GM10266 (cell line): Measurements from ENCODE around the gene NMNAT2.
"Not testable (repeated sequence)": the region's sequence is repeated elsewhere in the genome, so short reads cannot be mapped to it uniquely, and the experiment has no call there.

Experiments
- DNase-seq: peaks from one replicate; pipeline ENCODE4 v3.0.0; 2012; ENCODE audit errors: extremely low spot score
- TF ChIP-seq, protein P1 (sequence below): IDR thresholded peaks from 2 replicates; pipeline ENCODE4 v1.5.1; 2012; ENCODE audit warnings: mild to moderate bottlenecking, low read depth; ENCODE audit not compliant: control insufficient read depth, insufficient read depth; ENCODE audit errors: missing control alignments

NMNAT2 gene

DNA sequence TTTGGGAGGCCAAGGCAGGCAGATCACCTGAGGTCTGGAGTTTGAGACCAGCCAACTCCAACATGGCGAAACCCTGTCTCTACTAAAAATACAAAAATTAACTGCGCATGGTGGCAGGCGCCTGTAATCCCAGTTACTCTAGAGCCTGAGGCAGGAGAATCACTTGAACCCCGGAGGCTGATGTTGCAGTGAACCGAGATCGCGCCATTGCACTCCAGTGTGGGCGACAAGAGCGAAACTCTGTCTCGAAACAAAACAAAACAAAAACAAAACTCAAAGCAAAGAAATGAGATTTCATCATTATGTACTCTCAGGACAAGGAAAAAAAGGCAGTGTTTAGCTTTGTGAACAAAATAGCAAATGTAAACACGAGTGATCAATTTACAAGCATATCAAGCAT is 171.1 kb downstream of the NMNAT2 start:
- TF ChIP-seq, protein P1, sequence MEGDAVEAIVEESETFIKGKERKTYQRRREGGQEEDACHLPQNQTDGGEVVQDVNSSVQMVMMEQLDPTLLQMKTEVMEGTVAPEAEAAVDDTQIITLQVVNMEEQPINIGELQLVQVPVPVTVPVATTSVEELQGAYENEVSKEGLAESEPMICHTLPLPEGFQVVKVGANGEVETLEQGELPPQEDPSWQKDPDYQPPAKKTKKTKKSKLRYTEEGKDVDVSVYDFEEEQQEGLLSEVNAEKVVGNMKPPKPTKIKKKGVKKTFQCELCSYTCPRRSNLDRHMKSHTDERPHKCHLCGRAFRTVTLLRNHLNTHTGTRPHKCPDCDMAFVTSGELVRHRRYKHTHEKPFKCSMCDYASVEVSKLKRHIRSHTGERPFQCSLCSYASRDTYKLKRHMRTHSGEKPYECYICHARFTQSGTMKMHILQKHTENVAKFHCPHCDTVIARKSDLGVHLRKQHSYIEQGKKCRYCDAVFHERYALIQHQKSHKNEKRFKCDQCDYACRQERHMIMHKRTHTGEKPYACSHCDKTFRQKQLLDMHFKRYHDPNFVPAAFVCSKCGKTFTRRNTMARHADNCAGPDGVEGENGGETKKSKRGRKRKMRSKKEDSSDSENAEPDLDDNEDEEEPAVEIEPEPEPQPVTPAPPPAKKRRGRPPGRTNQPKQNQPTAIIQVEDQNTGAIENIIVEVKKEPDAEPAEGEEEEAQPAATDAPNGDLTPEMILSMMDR, result no peak
- DNase-seq, result no peak

DNA sequence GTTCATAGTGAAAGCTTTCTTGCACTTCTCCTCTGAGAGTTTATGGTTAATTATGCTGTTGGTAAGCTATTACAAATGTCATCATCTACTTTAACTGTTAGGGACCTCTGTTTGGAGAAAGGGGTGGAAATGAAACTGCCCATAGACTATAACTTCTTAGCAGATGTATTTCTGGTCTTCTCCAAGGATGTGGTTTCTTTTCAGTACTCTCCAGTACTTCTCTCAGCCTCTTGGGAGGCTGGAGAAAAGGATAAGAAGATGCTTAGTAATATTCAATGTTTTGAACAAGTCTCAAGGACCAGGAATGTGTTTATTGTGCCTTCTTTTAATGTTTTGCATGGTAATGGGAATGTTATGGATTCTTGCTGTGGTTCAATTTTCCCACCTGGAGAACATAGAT is 171.7 kb downstream of the NMNAT2 start:
- TF ChIP-seq, protein P1, result no peak

DNA sequence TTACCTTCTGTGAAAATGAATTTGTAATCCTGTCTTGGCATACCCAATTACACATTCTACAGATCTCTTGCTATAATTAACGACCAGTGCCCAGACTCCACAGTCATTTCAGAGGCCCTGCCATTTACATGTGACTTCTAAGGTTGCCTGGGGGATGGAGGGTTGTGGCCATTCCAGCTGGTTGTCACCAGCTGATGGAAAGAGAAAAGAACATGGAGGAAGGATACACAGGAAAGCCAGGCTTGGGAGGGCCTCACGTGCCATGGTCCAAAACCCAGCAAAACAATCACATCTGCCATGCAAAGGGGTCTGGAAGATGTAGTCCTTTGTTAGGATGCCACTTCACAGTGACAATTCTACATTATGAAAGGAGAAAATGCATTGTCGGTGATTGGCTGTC is 172.8 kb downstream of the NMNAT2 start:
- TF ChIP-seq, protein P1, result no peak
- DNase-seq, result no peak

More for the DNA sequence above, 171.7 kb downstream of the NMNAT2 start:
- DNase-seq, result no peak

DNA sequence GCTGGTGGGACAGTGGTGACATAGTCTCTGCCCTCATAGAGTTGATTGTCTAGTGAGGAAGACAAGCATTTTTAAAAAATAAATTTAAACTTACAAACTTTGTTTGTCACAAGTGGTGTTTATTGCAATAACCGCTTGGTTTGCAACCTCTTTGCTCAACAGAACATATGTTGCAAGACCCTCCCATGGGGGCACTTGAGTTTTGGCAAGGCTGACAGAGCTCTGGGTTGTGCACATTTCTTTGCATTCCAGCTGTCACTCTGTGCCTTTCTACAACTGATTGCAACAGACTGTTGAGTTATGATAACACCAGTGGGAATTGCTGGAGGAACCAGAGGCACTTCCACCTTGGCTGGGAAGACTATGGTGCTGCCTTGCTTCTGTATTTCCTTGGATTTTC is 173.7 kb downstream of the NMNAT2 start:
- DNase-seq, result no peak
- TF ChIP-seq, protein P1, result no peak

DNA sequence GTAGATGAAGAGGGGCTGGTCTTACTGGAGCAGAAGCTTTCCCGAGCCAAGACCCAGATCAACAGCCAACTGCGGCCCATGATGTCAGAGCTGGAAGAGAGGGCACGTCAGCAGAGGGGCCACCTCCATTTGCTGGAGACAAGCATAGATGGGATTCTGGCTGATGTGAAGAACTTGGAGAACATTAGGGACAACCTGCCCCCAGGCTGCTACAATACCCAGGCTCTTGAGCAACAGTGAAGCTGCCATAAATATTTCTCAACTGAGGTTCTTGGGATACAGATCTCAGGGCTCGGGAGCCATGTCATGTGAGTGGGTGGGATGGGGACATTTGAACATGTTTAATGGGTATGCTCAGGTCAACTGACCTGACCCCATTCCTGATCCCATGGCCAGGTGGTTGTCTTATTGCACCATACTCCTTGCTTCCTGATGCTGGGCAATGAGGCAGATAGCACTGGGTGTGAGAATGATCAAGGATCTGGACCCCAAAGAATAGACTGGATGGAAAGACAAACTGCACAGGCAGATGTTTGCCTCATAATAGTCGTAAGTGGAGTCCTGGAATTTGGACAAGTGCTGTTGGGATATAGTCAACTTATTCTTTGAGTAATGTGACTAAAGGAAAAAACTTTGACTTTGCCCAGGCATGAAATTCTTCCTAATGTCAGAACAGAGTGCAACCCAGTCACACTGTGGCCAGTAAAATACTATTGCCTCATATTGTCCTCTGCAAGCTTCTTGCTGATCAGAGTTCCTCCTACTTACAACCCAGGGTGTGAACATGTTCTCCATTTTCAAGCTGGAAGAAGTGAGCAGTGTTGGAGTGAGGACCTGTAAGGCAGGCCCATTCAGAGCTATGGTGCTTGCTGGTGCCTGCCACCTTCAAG is 174.8 kb downstream of the NMNAT2 start:
- no peak for DNase-seq
- TF ChIP-seq, protein P1, result no peak

DNA sequence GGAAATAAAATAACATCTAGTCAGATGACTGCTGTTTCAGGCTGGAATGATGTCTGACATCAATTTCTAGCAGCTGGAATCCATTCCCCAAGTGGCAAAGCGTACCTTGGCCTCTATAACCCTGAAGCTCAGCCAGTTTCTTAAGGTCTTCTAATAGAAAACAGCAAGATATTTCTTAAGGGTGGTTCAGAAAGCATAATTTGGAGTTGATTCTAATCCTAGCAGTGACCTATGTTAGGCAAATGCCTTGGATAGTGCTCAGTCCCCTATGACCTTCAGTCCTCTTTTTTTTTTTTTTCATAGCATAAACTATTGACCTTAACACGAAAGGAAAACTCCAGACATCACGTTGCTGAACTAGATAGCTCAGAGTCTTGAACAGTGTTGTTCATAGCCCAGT is 175.6 kb downstream of the NMNAT2 start:
- TF ChIP-seq, protein P1, result no peak
- DNase-seq, result no peak

DNA sequence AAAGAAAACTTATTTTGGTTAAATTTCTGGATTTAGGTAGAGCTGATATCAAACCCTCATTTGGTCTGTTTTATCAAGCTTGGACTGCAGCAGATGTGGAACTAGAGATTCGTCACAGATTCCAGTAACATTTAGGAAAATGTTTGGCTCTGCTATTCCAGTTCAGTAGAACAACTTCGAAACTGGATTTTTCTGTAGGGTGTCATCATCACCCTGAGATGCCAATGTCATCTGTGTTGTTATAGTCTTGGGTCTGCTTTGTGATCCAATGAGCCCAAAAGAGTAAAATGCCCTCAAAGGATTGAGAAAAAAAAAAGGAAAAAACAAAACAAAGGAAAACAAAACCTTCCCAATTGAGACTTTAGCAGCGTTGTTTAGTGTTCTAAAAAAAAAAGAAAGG is 176.7 kb downstream of the NMNAT2 start:
- TF ChIP-seq, protein P1, result no peak
- no peak for DNase-seq

DNA sequence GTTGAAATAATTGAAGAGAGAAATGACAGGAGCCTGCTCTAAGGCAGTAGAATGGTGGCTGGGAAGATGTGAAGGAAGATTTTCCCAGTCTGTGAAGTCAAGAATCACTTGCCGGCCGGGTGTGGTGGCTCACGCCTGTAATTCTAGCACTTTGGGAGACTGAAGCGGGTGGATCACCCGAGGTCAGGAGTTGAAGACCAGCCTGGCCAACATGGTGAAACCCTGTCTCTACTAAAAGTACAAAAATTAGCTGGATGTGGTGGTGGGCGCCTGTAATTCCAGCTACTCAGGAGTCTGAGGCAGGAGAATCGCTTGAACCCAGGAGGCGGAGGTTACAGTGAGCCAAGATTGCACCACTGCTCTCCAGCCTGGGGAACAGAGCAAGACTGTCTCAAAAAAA is 177.3 kb downstream of the NMNAT2 start:
- not testable (repeated sequence) for DNase-seq
